HG03342 (cell line): ENCODE results near the gene CDK5RAP3.

Experiments
- ATAC-seq: cut with Tn5 transposase; IDR thresholded peaks from one replicate; pipeline ENCODE4 v1.9.1; 2021; ENCODE audit warnings: mild to moderate bottlenecking, moderate library complexity; ENCODE audit not compliant: unreplicated experiment

CDK5RAP3 gene

GRCh38 chr17:48022901-48023300 lies 52.0 kb downstream of the CDK5RAP3 start:
- ATAC-seq = no peak

DNA sequence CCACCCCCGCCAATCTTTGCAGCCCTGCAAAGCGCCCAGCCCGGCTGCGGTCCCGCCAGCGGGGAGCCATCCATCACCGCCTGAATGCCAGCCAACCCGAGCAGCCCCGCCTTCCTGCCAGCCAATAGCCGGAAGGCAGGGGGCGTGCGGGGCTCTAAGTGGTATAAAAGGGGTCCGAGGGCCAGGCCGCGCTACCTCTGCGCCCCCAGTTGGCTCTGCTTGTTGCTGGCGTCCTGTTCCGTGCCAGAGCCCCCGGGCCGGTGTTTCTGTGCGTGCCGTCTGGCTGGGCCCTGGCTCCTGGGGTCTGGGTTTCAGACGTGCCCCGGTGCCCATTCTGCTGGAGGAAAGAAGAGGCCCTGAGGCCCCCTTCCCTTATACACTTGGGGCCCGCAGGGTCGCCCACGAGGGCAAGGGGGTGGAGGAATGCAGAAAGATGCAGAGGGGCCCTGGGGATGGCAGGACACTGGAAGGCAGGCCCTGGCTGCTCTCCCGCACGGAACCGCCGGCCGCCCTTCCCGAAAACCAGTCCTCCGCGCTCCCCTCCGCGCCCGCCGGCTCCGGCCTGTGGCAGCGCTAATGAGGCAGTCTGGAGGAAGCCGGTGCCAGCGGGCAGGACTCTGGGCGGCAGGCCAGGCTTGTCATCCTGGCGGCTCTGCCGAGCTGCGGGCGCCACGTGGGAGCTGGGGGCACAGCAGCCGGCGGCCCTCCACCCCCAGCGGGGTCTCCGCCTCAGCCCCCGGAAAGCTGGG lies 52.7 kb downstream of the CDK5RAP3 start:
- ATAC-seq = no peak

- ATAC-seq = peak; percentile 2
These were observed 53.5 kb downstream of the CDK5RAP3 start for GRCh38 chr17:48024149-48025039.

DNA sequence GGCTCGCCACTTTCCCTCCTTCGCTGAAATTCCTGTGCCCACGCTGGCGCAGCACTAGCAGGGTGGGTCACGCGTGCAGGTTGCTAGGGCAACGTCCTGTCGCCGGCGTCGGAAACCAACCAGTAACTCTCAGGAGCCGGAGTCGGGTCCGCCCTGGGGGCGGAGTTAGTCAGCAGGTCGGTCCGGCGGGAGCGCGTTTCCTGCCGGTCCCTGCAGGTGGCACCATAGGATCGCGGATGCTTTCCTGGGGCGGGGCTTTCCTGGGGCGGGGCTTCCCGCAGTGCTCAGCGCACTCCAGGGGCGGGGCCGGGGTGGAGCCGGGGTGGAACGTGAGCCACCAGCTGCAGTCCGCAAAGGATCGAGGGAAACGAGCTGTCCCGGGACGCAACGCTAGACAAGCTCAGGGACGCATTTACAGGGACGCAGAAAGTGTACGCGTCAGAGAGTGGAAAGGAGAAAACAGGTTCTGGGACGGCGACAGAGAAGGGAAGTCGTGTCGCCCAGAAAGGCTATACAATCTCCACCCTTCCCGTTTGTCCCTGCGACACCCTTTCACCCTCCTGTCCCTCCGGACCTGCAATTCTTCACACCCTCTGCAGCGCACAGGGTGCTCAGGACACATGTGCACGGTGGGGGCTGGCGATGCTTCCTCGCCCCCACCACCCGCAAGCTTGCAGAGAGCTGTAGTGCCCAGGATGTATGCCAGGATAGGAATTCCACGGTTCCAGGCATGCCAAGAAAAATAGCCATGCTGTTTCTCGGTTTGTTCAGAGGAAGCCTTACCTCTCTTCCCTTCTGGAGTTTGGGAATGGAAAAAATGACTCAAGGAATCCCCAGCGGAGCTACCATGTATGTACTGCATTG lies 54.4 kb downstream of the CDK5RAP3 start:
- peak; percentile 87 for ATAC-seq

DNA sequence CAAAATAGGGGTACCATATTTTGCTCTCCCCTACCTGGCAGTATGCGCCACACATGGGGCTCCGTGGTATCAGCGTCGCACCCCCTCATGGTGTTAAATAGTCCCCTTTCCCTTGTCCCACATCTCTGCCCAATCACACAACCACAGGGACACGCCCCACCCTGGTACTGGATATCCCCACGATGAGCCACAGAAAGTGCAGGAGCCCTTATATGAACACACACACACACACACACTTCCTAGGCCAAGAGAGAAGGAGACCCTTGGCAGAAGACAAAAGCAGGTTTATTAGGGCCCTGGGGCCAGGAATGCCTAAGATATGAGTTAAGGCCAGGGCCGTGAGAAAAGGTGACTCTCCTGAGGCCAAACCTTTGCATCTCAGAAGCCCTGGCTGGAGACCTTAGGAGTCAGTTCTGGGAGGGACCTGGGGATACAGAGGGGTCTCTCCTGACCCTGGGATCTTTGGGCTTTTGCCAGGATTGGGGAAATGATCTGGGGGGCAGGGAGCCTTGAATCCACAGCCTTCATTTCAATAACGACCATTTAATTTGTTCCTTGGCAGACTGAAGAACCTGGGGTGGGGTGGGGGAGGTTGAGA lies 55.1 kb downstream of the CDK5RAP3 start:
- ATAC-seq = no peak

- no peak for ATAC-seq
These were observed 55.8 kb downstream of the CDK5RAP3 start for GRCh38 chr17:48026502-48027321.

- ATAC-seq = no peak
These were observed 56.5 kb downstream of the CDK5RAP3 start for GRCh38 chr17:48027322-48027981.

GRCh38 chr17:48028736-48029135 lies 57.8 kb downstream of the CDK5RAP3 start:
- no peak for ATAC-seq

DNA sequence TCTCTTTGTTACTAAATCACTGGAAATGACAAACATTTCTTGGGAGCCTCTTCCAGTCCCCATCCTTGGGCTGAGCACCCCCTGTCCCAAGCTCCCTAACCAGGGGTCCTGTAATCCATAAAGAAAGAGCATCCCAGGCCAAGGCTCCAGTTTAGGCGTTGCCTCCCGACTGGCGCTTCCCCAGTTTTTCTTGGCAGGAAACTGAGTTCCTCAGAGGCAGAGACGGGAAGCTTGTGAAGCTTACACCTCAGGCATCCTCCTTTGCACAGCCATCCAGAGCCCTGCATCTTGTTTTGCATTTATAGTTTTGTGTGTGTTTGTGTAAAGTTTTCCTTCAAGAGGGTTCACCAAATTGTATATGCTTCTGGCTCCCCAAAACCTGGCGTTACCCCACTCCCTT lies 59.6 kb downstream of the CDK5RAP3 start:
- ATAC-seq = no peak
